HUES64 (cell line): ENCODE measurements around the gene CLDN14. TPM values are rescaled to one million over a fixed set of nuclear protein-coding genes. Genes with fewer than 3 reads are reported as not detected.

Source experiments
- H3K27ac ChIP-seq: 2 replicates; pipeline ENCODE4 v1.7.0; 2013; ENCODE audit warnings: low read depth, low read length, inconsistent platforms
- H3K27me3 ChIP-seq: 2 replicates; pipeline ENCODE4 v1.6.1; 2013; ENCODE audit warnings: mild to moderate bottlenecking, low read length; ENCODE audit not compliant: insufficient read depth
- H3K36me3 ChIP-seq: 2 replicates; pipeline ENCODE4 v1.6.1; 2013; ENCODE audit warnings: mild to moderate bottlenecking, low read length; ENCODE audit not compliant: insufficient read depth
- H3K4me1 ChIP-seq: 2 replicates; pipeline ENCODE4 v1.6.1; 2013; ENCODE audit warnings: mild to moderate bottlenecking, low read length, moderate library complexity; ENCODE audit not compliant: insufficient read depth
- H3K4me3 ChIP-seq: 2 replicates; pipeline ENCODE4 v1.5.1; 2013; ENCODE audit warnings: mild to moderate bottlenecking, low read length, moderate library complexity
- H3K9ac ChIP-seq: 2 replicates; pipeline ENCODE4 v1.6.1; 2013; ENCODE audit warnings: mild to moderate bottlenecking, low read depth, low read length
- H3K9me3 ChIP-seq: 2 replicates; pipeline ENCODE4 v1.6.1; 2013; ENCODE audit warnings: low read depth, low read length; ENCODE audit not compliant: insufficient read depth
- WGBS: fragments of 150-250, 120-280 bp; methylation state at CpG from one replicate; pipeline ENCODE4 v1.1.7; 2013; ENCODE audit warnings: missing lambda C conversion rate; 5-methylcytosine and 5-hydroxymethylcytosine counted together
- polyA plus RNA-seq, 2 experiments: library from polyadenylated mRNA; stranded (reverse); fragments of 50-300 nt; gene quantifications; one replicate each; pipeline ENCODE4 v1.2.3, GENCODE V29; 2013

The CLDN14 gene, protein sequence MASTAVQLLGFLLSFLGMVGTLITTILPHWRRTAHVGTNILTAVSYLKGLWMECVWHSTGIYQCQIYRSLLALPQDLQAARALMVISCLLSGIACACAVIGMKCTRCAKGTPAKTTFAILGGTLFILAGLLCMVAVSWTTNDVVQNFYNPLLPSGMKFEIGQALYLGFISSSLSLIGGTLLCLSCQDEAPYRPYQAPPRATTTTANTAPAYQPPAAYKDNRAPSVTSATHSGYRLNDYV
- polyA plus RNA-seq (2013, experiment 1 of 2), result not detected
- not detected for polyA plus RNA-seq (2013, experiment 2 of 2)

DNA sequence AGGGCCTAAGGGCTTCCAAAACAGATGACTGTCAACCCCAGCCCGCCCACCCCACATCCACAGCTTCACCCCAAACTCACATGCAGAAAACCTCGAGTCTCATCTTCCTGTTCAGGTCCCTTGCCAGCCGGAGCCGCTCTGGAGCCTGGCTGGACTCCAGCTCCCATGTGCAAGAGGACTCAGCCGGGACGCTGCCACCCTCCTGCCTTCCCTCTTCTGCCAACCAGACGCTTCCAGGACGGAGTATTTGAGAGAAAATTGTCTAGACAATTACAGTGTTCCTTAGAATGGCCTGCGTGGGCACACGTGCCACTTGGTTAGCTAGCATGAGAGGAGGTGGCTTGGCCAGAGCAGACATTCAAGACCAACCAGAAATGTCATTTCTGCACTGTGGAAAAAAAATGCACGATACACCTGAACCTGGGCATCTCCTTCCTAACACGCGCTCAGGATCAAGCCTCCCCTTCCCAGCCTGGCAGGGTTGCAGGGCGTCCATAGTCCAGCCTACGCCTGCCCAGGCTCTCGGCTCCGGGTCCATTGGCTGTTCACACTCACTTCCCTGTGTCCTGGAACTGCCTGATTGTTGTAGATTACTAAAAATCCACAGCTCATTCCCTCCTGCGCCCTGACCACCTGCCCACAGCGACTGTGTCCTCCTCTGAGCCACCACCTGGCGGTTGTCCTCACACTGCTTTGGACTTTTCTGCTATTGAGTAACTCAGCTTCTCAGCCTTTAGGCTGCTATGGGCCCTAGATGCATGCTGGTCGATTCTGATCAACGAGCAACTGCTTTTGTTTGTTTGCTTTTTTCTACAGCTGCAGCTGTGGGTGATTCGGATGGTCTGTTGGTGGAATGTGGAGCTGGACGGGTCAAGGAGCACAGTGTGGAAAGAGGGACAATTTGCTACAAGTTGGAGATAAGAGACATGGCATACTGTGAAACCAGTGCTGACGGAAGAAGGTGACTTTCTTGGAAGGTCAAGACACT lies at the start of gene CLDN14:
TSS of gene CLDN14 (minus strand) at position 708 of the 988 bp plus-strand sequence. CDS start 18,427 bp downstream, outside the sequence.
- Histone ChIP-seq H3K9ac (no peak within 1 kb of the TSS), H3K27me3 (no peaks in the 10 kb centered on the region), H3K4me3 (no peak within 1 kb of the TSS), H3K27ac (no peak within 1 kb of the TSS), H3K36me3 (no peaks in the 10 kb centered on the region), H3K4me1 (peaks cover 4% of the 10 kb centered on the region; the same call in 1 of the 2 replicates), H3K9me3 (no peaks in the 10 kb centered on the region)
- 94% methylated on average over 24 of the region's 25 CpGs for WGBS

DNA sequence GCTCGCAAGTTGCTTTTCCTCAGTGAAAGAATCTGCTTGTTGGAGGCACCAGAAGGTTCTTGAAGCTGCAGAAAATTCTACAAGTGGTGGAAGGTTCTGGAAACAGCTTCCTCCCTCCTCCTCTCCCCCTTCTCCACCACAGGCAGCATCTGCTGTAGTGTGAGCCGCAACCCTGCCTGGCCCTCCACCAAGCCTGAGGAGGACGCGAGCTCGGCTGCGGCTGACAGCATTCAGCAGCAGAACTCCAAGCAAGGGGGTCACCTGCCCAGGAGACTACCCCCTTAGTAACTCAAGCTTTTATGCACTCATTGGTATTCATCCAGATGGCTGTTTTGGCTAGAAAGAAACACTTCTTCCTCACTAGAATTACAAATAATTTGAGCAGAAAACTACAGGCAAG lies 48.8 kb upstream of the CLDN14 start:
- Histone ChIP-seq H3K9ac (no peak overlapping the region), H3K27ac (no peak overlapping the region)

DNA sequence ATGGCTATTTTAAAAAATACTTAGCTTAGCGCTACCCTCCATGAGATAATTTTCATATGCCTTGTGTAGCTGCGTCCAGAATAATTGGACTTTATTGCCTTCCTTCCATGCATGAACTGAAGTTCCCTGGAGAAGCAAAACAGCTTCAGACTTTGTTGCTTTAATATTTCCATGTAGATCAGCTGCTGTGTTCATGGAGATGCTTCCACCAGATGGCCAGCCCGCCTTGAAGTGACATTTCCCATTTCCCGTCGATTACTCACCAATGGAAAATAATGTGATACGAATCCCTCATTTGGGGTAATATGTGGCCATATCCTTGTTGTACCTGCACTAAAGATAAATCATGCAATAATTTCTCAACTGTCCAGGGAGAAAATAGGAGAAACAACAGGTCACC lies 47.4 kb upstream of the CLDN14 start:
- Histone ChIP-seq H3K27ac (no peak overlapping the region), H3K36me3 (no peaks in the 10 kb centered on the region), H3K4me1 (no peaks in the 10 kb centered on the region), H3K27me3 (no peaks in the 10 kb centered on the region), H3K4me3 (no peak overlapping the region), H3K9me3 (no peaks in the 10 kb centered on the region), H3K9ac (no peak overlapping the region)
- WGBS, result 97% methylated on average over 6 of the region's 6 CpGs

More for the DNA sequence above, 48.8 kb upstream of the CLDN14 start:
- no peaks in the 10 kb centered on the region for H3K36me3 ChIP-seq
- H3K4me3 ChIP-seq, result no peak overlapping the region
- no peaks in the 10 kb centered on the region for H3K4me1 ChIP-seq
- H3K27me3 ChIP-seq, result no peaks in the 10 kb centered on the region
- no peaks in the 10 kb centered on the region for H3K9me3 ChIP-seq
- WGBS, result 93% methylated on average over 6 of the region's 6 CpGs

DNA sequence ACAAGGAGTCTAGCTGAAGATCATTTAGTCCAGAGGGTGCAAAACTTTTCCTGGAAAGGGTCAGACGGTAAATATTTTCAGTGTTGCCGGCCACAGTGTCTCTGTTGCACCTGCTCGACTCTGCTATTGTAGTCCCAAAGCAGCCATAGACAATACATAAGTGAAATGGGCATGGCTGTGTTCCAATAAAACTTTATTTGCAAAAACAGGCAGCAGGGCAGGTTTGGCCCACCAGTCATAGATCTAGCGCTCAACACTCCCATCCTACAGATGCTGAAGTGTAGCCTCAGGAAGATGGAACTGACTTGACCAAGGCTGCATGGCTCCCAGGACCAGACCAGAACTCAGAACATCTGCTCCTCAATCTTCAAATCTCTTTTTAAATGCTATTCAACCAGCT lies 46.2 kb upstream of the CLDN14 start:
- no peak overlapping the region for H3K4me3 ChIP-seq
- no peaks in the 10 kb centered on the region for H3K9me3 ChIP-seq
- 96% methylated on average over 4 of the region's 4 CpGs for WGBS
- H3K36me3 ChIP-seq, result no peaks in the 10 kb centered on the region
- H3K27me3 ChIP-seq, result no peaks in the 10 kb centered on the region
- H3K9ac ChIP-seq, result no peak overlapping the region
- no peak overlapping the region for H3K27ac ChIP-seq
- no peaks in the 10 kb centered on the region for H3K4me1 ChIP-seq

DNA sequence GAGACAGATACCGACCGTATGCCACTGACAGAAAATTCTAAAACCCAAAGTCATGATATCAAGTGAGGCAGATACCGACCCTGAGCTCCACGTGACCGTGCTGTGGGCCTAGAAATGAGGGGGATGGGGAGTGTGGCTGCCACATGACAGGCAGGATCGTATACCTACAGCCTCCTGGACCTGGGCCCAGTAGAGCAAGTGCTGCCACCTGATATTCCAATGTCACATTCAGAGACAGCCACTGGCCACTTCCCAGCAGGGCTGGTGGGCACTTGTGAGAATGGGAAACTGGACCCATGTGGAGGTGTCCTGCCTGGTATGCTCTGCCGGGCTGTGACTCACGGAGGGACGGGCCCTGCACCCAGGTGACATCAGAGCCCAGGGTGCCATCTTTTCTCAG lies 44.6 kb upstream of the CLDN14 start:
- Histone ChIP-seq H3K9me3 (no peaks in the 10 kb centered on the region), H3K9ac (no peak overlapping the region), H3K27ac (no peak overlapping the region), H3K4me3 (no peak overlapping the region), H3K36me3 (no peaks in the 10 kb centered on the region), H3K4me1 (no peaks in the 10 kb centered on the region), H3K27me3 (no peaks in the 10 kb centered on the region)
- 91% methylated on average over 8 of the region's 9 CpGs for WGBS

DNA sequence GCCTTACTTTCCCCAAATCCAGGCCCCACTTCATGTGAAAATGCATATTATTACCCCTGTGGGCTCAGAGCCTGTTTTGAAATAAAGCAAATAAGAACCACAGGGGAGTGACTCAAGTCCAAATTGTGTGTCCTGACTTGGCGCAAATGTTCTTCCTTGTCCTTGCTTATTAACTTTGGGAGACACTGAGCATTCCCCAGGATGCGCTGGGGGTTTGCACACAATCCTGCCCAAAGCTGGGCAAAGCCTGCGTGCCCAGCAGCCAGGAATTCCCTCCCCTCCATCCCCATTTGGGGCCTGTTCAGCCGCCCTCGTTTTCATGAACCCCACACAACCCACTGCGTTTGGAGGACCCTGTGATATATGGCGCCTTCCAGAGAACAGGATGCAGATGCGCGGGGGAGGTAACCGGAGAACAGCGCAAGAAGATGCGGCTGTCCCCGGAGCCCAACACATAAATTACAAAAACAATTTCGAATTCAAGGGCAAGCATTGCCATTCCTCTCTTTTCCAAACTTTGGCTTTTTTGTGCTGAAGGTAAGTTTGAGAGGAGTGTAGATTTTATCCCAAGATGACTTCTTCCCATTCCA lies 42.4 kb upstream of the CLDN14 start:
- Histone ChIP-seq H3K27ac (no peak overlapping the region), H3K4me3 (no peak overlapping the region), H3K27me3 (no peaks in the 10 kb centered on the region), H3K9me3 (no peaks in the 10 kb centered on the region), H3K9ac (no peak overlapping the region), H3K4me1 (no peaks in the 10 kb centered on the region), H3K36me3 (no peaks in the 10 kb centered on the region)
- WGBS, result 96% methylated on average over 14 of the region's 14 CpGs

DNA sequence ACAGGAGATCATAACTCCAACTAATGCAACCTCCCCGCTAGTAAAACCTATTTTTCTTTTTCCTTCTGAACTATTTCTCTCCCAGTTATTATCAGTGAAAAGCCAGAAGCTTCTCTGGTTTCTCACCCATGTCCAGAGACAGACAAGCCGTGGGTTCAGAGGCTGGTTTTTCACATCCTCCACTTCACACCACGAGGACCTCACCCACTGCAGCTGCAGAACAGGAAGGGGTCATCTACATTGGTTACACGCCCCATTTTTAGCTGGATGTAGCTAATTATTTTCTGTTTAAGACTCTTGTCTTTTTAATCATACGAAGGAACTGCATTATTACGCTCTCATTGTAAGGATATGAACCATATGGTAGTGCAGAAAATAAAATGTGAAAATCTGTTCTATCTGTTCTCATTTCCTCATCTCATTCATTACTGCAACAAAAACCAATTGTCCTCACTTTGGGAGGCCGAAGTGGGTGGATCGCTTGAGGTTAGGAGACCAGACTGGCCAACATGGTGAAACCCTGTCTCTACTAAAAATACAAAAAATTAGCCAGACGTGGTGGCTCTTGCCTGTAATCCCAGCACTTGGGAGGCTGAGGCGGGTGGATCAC lies 39.1 kb upstream of the CLDN14 start:
- H3K9me3 ChIP-seq, result no peaks in the 10 kb centered on the region
- no peak overlapping the region for H3K4me3 ChIP-seq
- 94% methylated on average over 10 of the region's 10 CpGs for WGBS
- H3K36me3 ChIP-seq, result no peaks in the 10 kb centered on the region
- no peaks in the 10 kb centered on the region for H3K4me1 ChIP-seq
- H3K9ac ChIP-seq, result no peak overlapping the region
- H3K27ac ChIP-seq, result no peak overlapping the region
- H3K27me3 ChIP-seq, result no peaks in the 10 kb centered on the region

DNA sequence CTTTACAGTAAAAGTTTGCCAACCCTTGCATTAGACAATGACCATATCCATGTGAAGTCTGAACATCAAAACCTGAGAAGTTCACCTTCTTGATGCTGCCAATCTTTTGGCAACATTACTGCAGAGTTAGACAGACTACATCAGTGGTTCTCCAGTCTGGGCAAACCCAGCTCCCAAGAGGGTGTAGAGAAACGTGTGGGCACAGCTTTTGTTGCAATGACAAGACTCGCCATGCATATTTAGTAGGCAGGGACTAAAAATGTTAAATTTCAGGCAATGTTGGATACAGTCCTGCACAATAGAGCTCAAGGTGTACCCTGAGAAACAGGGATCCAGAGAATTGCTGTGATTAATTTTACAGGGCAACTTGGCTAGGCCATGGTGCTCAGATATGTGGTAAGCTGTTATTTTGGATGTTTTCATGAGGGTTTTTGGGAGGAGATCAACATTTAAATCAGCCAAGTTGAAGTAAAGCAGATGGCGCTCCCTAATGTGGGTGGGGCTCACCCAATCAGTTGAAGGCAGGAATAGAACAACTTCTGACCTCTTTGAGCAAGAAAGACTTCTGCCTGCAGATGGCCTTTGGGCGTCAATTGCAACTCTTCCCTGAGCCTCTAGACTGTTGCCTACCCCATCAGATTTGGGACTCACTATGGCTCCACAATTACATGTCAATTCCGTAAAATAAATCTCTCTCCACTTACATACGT lies 37.6 kb upstream of the CLDN14 start:
- H3K36me3 ChIP-seq, result no peaks in the 10 kb centered on the region
- no peak overlapping the region for H3K9ac ChIP-seq
- no peaks in the 10 kb centered on the region for H3K27me3 ChIP-seq
- H3K4me1 ChIP-seq, result no peaks in the 10 kb centered on the region
- no peak overlapping the region for H3K27ac ChIP-seq
- H3K9me3 ChIP-seq, result no peaks in the 10 kb centered on the region
- WGBS, result 91% methylated on average over 6 of the region's 6 CpGs
- no peak overlapping the region for H3K4me3 ChIP-seq

DNA sequence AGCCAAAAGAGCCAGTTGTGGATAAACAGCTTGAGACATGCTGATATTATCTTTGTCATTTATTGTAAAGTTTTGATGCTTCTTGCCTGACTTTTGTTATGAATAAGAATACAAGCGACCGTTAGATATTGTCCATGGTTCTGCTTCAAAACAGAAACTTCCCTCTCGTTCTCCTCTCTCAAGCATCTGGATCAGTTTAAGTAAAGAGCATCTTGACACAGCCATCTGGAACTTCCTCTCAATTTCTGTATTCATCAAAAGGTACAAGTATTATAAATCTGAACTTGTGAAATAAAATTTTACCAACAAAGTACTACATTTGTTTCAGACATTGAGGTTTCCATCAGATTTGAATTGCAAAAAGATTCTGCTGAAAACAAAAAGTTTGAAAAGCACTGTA lies 36.4 kb upstream of the CLDN14 start:
- H3K4me1 ChIP-seq, result no peaks in the 10 kb centered on the region
- 98% methylated on average over 3 of the region's 3 CpGs for WGBS
- H3K9me3 ChIP-seq, result no peaks in the 10 kb centered on the region
- H3K36me3 ChIP-seq, result no peaks in the 10 kb centered on the region
- no peak overlapping the region for H3K9ac ChIP-seq
- H3K27me3 ChIP-seq, result no peaks in the 10 kb centered on the region
- no peak overlapping the region for H3K27ac ChIP-seq
- no peak overlapping the region for H3K4me3 ChIP-seq

DNA sequence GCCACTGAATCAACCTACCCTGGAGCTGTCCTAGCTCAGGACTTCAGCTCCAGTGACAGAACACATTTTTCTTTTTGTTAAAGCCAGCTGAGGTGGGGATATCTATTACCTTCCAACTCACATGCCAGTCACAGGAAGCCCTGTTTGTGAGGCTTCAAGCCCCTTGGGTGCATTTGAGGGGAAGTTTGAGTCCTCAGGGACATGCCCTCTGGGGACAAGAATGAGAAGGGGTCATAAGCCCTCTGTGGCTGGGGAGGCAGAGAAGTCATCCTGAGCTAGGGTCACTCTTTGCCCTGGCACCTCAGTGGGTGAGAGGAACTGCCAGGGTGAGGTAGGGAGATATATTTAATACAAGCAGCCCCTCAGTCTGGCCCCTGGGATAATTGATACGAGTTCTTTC lies 33.5 kb upstream of the CLDN14 start:
- H3K9ac ChIP-seq, result no peak overlapping the region
- H3K9me3 ChIP-seq, result no peaks in the 10 kb centered on the region
- no peaks in the 10 kb centered on the region for H3K36me3 ChIP-seq
- H3K27me3 ChIP-seq, result no peaks in the 10 kb centered on the region
- WGBS, result 94% methylated on average over 1 of the region's 1 CpG
- H3K4me1 ChIP-seq, result no peaks in the 10 kb centered on the region
- H3K27ac ChIP-seq, result no peak overlapping the region
- no peak overlapping the region for H3K4me3 ChIP-seq
